ENCODE data around the gene EPHB4.
"Not testable (repeated sequence)": the region's sequence is repeated elsewhere in the genome, so short reads cannot be mapped to it uniquely, and the experiment has no call there.

EPHB4 gene

DNA sequence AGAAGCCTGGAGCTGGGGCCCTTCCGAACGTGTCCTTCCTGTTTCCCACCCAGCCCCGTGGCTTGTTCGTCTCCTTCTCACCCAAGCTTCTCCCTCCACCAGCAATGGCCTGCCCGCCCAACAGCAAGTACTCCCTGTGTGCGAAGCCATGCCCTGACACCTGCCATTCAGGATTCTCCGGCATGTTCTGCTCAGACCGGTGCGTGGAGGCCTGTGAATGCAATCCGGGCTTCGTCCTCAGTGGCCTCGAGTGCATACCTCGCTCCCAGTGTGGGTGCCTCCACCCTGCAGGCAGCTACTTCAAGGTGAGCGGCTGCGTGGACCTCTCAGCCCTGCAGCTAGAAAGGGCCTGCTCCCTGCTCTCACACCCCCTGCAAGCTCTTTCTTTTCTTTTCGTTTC, 62.1 kb downstream of the EPHB4 start:
- TF ChIP-seq, protein P1, sequence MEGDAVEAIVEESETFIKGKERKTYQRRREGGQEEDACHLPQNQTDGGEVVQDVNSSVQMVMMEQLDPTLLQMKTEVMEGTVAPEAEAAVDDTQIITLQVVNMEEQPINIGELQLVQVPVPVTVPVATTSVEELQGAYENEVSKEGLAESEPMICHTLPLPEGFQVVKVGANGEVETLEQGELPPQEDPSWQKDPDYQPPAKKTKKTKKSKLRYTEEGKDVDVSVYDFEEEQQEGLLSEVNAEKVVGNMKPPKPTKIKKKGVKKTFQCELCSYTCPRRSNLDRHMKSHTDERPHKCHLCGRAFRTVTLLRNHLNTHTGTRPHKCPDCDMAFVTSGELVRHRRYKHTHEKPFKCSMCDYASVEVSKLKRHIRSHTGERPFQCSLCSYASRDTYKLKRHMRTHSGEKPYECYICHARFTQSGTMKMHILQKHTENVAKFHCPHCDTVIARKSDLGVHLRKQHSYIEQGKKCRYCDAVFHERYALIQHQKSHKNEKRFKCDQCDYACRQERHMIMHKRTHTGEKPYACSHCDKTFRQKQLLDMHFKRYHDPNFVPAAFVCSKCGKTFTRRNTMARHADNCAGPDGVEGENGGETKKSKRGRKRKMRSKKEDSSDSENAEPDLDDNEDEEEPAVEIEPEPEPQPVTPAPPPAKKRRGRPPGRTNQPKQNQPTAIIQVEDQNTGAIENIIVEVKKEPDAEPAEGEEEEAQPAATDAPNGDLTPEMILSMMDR (IDR thresholded peaks at IDR 0.05; ENCODE audit: control insufficient read depth, extremely low read depth, insufficient read depth), result no peak
- H3K4me3 ChIP-seq (ENCODE audit: low read depth, low read length), result no peak overlapping the region
- DNase-seq (ENCODE audit: low read depth), result no peak

DNA sequence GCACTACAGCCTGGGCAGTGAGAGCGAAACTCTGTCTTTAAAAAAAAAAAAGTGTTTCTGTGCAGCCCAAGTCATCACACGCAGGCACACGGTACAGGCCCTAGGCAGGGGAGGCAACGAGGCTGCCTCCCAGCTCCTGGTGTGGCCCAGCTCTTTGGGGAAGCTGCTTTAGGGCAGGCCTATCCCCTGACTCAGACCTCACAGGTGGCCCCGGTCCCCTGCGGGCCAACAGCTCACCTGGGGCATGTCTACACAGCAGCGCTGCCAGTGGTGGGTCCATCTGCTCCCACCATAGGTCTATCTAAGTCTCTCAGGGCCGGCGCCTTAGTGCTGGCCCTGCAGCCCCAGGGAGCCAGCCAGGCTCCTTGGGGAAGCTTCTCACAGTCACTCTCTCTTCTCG, 62.5 kb downstream of the EPHB4 start:
- no peak for DNase-seq (ENCODE audit: low read depth)
- no peak overlapping the region for H3K4me3 ChIP-seq (ENCODE audit: low read depth, low read length)
- TF ChIP-seq, protein P1 (IDR thresholded peaks at IDR 0.05; ENCODE audit: control insufficient read depth, extremely low read depth, insufficient read depth), result no peak

DNA sequence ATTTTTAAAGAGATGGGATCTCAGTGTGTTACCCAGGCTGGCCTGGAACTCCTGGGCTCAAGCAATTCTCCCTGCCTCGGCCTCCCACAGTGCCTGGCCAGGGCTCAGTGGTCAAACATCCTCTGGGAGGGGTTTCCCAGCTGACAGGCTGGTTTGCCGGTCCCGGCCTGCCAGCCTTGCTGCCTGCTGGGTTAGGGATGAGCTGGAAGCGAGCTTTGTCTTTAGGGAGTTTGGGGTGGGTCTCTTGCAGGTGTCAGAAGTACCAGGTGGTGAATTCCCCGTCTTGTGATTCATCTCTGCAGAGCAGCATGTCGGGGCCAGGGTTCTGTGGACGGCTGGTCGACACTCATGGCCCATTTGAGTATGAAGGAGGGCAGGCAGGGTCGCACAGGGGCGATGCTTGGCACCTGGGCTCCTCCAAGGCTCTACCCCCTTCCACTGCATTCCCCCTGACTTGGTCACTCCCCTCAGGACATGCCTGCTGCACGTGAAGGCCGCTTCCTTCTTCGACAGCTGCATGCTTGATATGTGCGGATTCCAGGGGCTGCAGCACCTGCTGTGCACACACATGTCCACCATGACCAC, 63.7 kb downstream of the EPHB4 start:
- no peak for DNase-seq (ENCODE audit: low read depth)
- H3K4me3 ChIP-seq (ENCODE audit: low read depth, low read length), result no peak overlapping the region
- TF ChIP-seq, protein P1 (IDR thresholded peaks at IDR 0.05; ENCODE audit: control insufficient read depth, extremely low read depth, insufficient read depth), result no peak

- DNase-seq (ENCODE audit: low read depth); H3K4me3 ChIP-seq (ENCODE audit: low read depth, low read length): not testable (repeated sequence)
These were observed 64.5 kb downstream of the EPHB4 start for GRCh38 chr7:100762841-100763240.

DNA sequence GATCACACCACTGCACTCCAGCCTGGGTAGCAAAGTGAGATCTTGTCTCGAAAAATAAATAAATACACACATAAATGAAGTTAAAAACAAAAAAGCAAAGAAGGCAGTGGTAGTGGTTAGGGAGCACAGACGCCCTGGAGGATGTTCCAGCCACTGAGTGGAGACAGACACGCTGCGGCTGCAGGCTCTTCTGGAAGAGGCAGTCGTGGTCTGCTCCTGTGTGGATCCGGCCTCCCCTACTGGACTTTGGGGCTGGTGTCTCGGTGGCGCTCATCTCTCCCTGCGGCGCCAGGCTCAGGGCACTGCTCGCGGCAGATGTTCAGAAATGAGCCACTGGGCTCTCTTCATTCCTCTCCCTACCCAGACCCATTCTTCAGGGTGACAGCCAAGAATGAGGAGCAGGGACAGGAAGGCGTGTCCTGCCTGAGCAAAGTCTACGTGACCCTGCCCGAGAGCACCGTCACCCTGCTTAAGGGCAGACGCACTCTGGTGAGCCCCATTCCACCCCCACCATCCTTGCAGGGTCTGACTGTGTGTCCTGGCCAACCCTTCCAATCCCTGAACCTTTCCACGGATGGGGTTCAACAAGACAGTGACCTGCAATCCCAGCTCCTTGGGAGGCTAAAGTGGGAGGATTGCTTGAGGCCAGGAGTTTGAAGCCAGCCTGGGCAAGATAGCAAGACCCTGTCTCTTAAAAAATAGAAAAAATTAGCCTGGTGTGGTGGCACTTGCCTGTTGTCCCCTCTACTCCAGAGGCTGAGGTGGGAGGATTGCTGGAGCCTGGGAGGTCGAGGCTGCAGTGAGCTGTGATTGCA, 67.8 kb downstream of the EPHB4 start:
- no peak overlapping the region for H3K4me3 ChIP-seq (ENCODE audit: low read depth, low read length)
- TF ChIP-seq, protein P1 (IDR thresholded peaks at IDR 0.05; ENCODE audit: control insufficient read depth, extremely low read depth, insufficient read depth), result no peak
- DNase-seq (ENCODE audit: low read depth), result no peak

GRCh38 chr7:100753750-100754149, 73.6 kb downstream of the EPHB4 start:
- TF ChIP-seq, protein P1 (IDR thresholded peaks at IDR 0.05; ENCODE audit: control insufficient read depth, extremely low read depth, insufficient read depth), result no peak
- no peak overlapping the region for H3K4me3 ChIP-seq (ENCODE audit: low read depth, low read length)
- no peak for DNase-seq (ENCODE audit: low read depth)

DNA sequence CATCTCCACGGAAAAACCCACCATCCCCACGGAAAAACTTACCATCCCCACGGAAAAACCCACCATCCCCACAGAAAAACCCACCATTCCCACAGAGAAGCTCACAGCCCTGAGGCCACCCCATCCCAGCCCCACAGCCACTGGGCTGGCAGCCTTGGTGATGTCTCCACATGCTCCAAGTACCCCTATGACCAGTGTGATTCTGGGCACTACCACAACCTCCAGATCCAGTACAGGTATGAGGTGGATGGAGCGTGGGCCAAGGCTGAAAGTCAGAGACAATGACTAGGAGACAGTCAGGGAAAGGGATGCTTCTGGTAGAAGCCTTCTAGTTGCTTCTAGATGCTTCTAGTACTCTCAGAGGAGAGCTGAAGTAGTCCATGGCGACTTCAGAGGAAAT, 74.3 kb downstream of the EPHB4 start:
- TF ChIP-seq, protein P1 (IDR thresholded peaks at IDR 0.05; ENCODE audit: control insufficient read depth, extremely low read depth, insufficient read depth), result no peak
- no peak overlapping the region for H3K4me3 ChIP-seq (ENCODE audit: low read depth, low read length)
- no peak for DNase-seq (ENCODE audit: low read depth)

All from LNCaP clone FGC (cell line).